Measurements from ENCODE around the gene PPM1H. TPM values are rescaled to one million over a fixed set of nuclear protein-coding genes. Genes with fewer than 3 reads are reported as not detected.

PPM1H gene
- total and polyA plus RNA-seq, 2 donors (not counting 1 experiment from before 2014, with no cell fraction given), result 0.01 TPM; not detected in 1

GRCh38 chr12:62767496-62767895 lies 167.5 kb downstream of the PPM1H start:
- no peaks in the 10 kb centered on the region for H3K4me1 ChIP-seq (ENCODE audit: control insufficient read depth in 2 of 2, insufficient read depth in 2 of 2, low read length in 2 of 2)
- no peak overlapping the region for H3K4me2 ChIP-seq (replicated peaks; ENCODE audit: low read depth, low read length, poor library complexity, severe bottlenecking)
- intact Hi-C loops (cut with micrococcal nuclease), result no loop called here
- WGBS (ENCODE audit: insufficient coverage), result 97% methylated on average over 3 of the region's 5 CpGs
- ChIA-PET CTCF (no interaction called here), POLR2A (no interaction called here)
- no peaks in the 10 kb centered on the region for H3K9me3 ChIP-seq (ENCODE audit: control extremely low read depth in 1 of 3, control insufficient read depth in 2 of 3, insufficient read depth in 1 of 3, low read length in 2 of 3)
- ATAC-seq (ENCODE audit: low read depth), result no peak
- H3K27me3 ChIP-seq (replicated peaks in 1 of 4; ENCODE audit: control extremely low read depth in 1 of 4, control insufficient read depth in 3 of 4, insufficient read depth in 4 of 4, low read length in 3 of 4), result no peaks in the 10 kb centered on the region
- TF ChIP-seq CTCF (IDR thresholded peaks at IDR 0.05) (no peak), EZH2 (IDR thresholded peaks at IDR 0.05; ENCODE audit: borderline replicate concordance, insufficient read depth, low read depth, low read length, poor library complexity, severe bottlenecking) (no peak)
- Mint-ChIP-seq H3K27me3 (no peaks in the 10 kb centered on the region), H3K9me3 (ENCODE audit: insufficient read depth) (no peaks in the 10 kb centered on the region), H3K4me3 (no peak overlapping the region), H3K4me1 (no peaks in the 10 kb centered on the region), H3K27ac (no peak overlapping the region)
- H2AFZ ChIP-seq (ENCODE audit: insufficient read depth, low read depth, low read length, poor library complexity, severe bottlenecking), result no peak overlapping the region
- H3K4me3 ChIP-seq (ENCODE audit: control extremely low read depth in 1 of 5, extremely low read depth in 1 of 5, insufficient read depth in 1 of 5, low read depth in 2 of 5, low read length in 4 of 5), result no peak overlapping the region
- no peak overlapping the region for H3K9ac ChIP-seq (ENCODE audit: low read length)
- H3K27ac ChIP-seq (ENCODE audit: low read length in 2 of 2), result no peak overlapping the region
- DNase-seq, result no peak
- H4K20me1 ChIP-seq (ENCODE audit: control insufficient read depth, insufficient read depth, low read length, poor library complexity, severe bottlenecking), result no peaks in the 10 kb centered on the region
- no peaks in the 10 kb centered on the region for H3K79me2 ChIP-seq (ENCODE audit: control insufficient read depth, insufficient read depth, low read length)
- no peaks in the 10 kb centered on the region for H3K36me3 ChIP-seq (replicated peaks in 1 of 2; ENCODE audit: control extremely low read depth in 1 of 2, control insufficient read depth in 1 of 2, extremely low read depth in 1 of 2, insufficient read depth in 2 of 2, low read length in 1 of 2)

GRCh38 chr12:62766496-62766895 lies 168.5 kb downstream of the PPM1H start:
- Mint-ChIP-seq H3K27ac (no peak overlapping the region), H3K4me1 (no peaks in the 10 kb centered on the region), H3K9me3 (ENCODE audit: insufficient read depth) (no peaks in the 10 kb centered on the region), H3K4me3 (no peak overlapping the region), H3K27me3 (no peaks in the 10 kb centered on the region)
- ATAC-seq (ENCODE audit: low read depth) (no peak), DNase-seq (no peak)
- ChIA-PET CTCF (no interaction called here), POLR2A (no interaction called here)
- no peaks in the 10 kb centered on the region for H3K36me3 ChIP-seq (replicated peaks in 1 of 2; ENCODE audit: control extremely low read depth in 1 of 2, control insufficient read depth in 1 of 2, extremely low read depth in 1 of 2, insufficient read depth in 2 of 2, low read length in 1 of 2)
- H3K9me3 ChIP-seq (ENCODE audit: control extremely low read depth in 1 of 3, control insufficient read depth in 2 of 3, insufficient read depth in 1 of 3, low read length in 2 of 3), result no peaks in the 10 kb centered on the region
- no peaks in the 10 kb centered on the region for H3K27me3 ChIP-seq (replicated peaks in 1 of 4; ENCODE audit: control extremely low read depth in 1 of 4, control insufficient read depth in 3 of 4, insufficient read depth in 4 of 4, low read length in 3 of 4)
- no peak overlapping the region for H3K4me2 ChIP-seq (replicated peaks; ENCODE audit: low read depth, low read length, poor library complexity, severe bottlenecking)
- no peak overlapping the region for H3K9ac ChIP-seq (ENCODE audit: low read length)
- TF ChIP-seq CTCF (IDR thresholded peaks at IDR 0.05), result no peak
- TF ChIP-seq EZH2 (IDR thresholded peaks at IDR 0.05; ENCODE audit: borderline replicate concordance, insufficient read depth, low read depth, low read length, poor library complexity, severe bottlenecking), result no peak
- no peak overlapping the region for H3K27ac ChIP-seq (ENCODE audit: low read length in 2 of 2)
- no peaks in the 10 kb centered on the region for H3K79me2 ChIP-seq (ENCODE audit: control insufficient read depth, insufficient read depth, low read length)
- 100% methylated on average over 1 of the region's 1 CpG for WGBS (ENCODE audit: insufficient coverage)
- intact Hi-C loops (cut with micrococcal nuclease), result no loop called here
- H3K4me3 ChIP-seq (ENCODE audit: control extremely low read depth in 1 of 5, extremely low read depth in 1 of 5, insufficient read depth in 1 of 5, low read depth in 2 of 5, low read length in 4 of 5), result no peak overlapping the region
- H3K4me1 ChIP-seq (ENCODE audit: control insufficient read depth in 2 of 2, insufficient read depth in 2 of 2, low read length in 2 of 2), result no peaks in the 10 kb centered on the region
- no peaks in the 10 kb centered on the region for H4K20me1 ChIP-seq (ENCODE audit: control insufficient read depth, insufficient read depth, low read length, poor library complexity, severe bottlenecking)
- no peak overlapping the region for H2AFZ ChIP-seq (ENCODE audit: insufficient read depth, low read depth, low read length, poor library complexity, severe bottlenecking)

Measured in B cell (primary cell).